ENCODE results near the gene RTN1.
A peak's percentile ranks its signal among the peaks of the same experiment; 100 is the strongest.

Gene RTN1

DNA sequence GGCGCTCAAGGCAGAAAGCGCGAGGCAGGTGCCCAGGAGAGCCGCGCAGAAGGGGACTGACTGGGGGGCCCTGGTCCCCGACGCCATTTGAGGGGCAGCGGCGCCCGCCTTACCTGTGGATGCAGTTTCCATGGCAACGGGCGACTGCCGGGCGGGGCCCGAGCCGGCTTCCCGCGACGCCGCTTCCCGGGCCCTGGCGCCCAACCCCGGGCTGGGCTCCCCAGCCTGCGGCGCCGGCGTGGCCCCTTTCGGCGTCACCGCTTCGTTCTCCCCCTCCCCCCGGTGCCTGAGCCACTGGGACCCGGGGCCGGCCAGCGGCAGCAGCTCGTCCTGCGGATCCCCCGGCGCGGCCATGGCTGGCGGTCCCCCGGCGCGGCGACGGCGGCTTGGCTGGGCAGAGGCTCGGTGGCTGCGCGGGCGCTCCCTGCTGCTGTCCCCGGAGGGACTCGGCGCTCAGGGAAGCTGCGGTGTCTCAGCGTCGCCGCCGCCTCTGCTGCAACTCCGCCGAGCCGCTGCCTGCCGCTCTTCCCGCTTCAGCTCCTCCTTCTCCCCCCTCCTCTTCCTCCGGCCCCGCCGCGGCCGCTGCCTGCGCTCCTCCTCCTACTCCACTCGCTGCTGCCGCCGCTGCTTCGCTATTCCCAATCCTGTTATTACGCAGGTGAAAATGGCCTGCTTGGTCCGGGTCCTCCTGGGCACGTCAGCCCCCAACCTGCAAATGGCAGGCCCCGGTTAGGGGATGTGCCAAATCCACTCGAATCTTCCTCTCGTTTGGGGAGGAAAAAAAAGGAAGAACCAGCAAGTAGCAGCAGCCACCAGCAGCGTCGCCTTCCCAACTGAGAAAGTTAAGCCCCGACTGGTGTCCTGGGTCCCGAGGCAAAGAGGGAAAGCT lies at the start of gene RTN1:
RTN1 (minus strand) TSS at position 500 of the 889 bp plus-strand sequence; CDS start at position 354, 146 bp downstream.
- DNase-seq, result no peak

- DNase-seq, result no peak
Measured at GRCh38 chr14:59920378-59920683, 49.8 kb upstream of the RTN1 start.

GRCh38 chr14:59919570-59920377 lies 49.2 kb upstream of the RTN1 start, which contains the start of gene LRRC9:
Gene LRRC9 (plus strand): TSS chr14:59920144.
- peak; percentile 7 to 16 for DNase-seq

GRCh38 chr14:59918824-59919569 lies 48.4 kb upstream of the RTN1 start:
- no peak for DNase-seq

DNA sequence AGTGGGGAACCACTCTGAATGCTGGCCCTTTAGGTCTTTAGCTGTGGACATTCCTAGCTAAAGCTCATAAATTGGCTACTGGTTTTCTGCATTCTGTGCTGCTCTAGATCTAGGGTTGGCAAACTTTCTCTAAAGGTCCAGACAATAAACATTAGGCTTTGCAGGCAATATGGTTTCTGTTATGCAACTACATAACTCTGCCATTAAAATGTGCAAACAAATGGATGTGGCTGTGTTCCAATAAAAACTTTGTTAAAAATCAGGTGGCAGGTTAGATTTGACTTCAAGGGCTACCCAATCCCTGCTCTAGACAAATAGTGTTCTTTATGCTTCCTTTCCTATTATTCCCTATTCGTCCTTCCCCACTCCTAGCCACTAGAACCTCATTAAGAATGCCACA lies 42.6 kb upstream of the RTN1 start:
- DNase-seq, result no peak

GRCh38 chr14:59912443-59912842 lies 41.9 kb upstream of the RTN1 start:
- DNase-seq, result no peak

DNA sequence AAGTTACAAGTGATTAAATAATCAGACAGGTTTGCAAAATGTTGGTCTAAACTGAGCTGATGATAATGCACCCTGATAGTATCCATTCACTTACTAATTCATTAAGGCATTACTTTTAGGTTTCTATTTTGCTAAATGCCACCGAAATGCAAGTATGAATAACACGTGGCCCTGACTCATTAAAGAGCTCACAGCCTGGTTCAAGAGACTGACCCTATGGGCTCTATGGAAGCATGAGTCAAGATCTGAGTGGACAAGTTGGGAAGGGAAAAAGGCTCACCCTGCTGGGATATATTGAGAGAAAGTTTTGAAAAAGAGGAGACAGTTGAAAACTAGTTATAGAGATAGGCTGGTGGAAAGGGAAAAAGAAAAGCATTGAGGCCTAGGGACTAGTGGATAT lies 34.6 kb upstream of the RTN1 start:
- no peak for DNase-seq

GRCh38 chr14:59904184-59904583 lies 33.6 kb upstream of the RTN1 start:
- DNase-seq, result no peak

- DNase-seq, result no peak
Measured at GRCh38 chr14:59900556-59900955, 30.0 kb upstream of the RTN1 start.

- DNase-seq, result no peak
Measured at GRCh38 chr14:59897757-59898383, 27.3 kb upstream of the RTN1 start.

DNA sequence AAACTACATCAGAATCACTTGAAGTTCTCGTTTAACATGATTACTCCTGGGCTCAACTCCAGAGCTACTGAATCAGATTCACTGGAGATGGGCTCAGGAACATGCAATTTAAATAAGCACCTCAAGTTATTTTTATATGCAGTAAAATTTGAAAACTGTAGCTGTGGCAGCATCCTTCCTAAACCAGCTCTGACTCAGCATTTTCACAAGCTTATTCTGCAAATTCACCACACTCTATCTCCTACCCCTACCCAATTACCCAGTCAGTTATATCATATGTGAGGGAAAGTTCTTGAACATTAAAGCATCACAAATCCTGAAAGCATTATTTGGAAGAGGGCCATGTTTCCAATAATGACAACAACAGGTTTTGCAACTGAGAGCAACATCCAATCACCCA lies 25.1 kb upstream of the RTN1 start:
- DNase-seq, result no peak

GRCh38 chr14:59890676-59891075 lies 20.1 kb upstream of the RTN1 start:
- DNase-seq, result no peak

DNA sequence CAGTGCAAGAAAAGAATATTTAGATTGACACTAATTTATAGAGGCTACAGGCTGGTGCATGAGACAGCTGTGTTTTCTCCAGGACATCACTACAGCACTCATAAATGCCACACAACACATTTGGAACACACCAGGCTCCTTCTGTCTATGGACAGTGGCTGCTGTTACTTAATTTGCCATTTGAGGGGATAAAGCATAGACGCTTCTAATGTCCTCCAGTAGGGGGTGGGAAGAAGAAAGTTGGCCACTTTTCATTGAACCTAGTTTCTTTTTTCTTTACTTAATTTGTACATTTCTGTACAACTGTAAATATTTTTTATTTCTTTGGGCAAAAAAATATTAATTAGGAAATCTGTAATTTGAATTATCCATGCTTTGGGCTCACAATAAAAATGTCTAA lies 12.4 kb upstream of the RTN1 start:
- no peak for DNase-seq

DNA sequence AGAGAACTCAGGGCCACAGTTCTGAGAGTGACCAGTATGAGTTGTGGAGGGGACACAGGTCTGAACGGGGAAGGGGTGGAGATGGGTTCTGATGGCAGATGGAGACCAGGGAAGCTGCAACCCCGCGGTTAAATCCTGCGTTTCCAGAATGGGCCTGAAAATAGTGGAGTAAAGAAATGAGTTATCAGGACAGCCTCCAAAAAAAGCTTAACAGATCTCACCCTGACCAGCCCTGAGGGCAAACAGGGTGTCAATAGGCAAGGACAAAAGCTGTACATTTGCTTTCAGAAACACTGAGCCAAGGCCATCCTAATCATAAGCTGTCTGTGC lies 555 bp upstream of the RTN1 start:
- no peak for DNase-seq

DNA sequence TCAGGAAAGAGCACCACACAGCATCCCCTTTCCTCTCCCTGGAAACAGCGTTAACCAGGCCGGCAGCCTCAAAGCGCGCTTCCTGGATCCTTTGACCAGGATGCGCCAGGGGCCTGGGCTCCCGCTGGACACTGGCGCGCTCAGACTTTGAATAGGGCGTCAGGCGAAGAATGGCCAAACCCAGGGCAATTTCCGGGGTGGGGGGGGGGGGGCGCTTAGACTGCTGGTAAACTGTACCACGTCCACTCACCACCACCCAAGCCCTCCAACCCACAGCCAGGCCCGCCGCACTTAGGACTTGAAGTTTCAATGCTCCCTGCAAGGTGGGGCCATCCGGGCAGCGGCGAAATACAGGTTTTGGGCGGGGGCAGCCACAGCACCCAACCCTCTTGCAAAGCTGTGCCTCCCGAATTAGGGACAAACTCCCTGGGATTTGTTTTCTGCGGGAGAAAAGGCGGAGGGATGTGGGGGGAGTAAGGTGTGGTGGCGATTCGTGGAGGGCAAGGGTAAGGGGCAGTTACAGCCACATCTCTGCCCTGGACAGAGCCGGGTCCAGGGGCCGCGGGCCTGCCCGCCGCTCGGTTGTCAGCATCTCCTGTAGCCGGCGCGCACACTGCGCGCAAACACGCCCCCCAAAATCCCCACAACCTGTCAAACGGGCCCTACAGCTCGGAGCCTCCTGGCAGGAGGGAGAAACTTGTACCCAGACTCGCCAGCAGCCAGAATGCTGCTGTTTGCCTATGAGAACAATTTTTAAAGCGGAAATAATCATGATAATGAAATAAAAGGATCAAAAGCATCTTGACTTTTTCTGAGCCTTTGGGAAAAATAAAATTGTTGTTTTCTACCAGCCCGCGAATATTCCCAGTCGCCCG lies 958 bp downstream of the RTN1 start:
- DNase-seq, result no peak

DNA sequence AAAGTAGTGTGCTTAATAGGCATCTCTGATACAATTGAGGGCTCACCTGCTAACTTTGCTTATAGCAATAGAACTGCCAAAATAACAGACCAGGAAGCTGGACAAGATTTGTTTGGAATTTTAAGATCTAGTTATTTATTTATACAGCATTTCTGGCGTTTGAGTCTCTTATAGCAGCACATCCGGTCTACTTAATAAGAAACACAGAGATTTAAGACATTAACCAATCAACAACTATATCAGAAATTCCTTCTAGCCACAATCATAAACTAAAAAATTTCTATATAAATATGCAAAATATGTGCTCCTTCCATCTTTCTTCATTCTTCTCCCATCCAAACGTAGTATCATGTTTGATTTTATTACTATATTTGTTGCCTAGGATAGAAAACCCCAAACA lies 2.6 kb downstream of the RTN1 start:
- no peak for DNase-seq

- no peak for DNase-seq
Measured at GRCh38 chr14:59863806-59864525, 6.6 kb downstream of the RTN1 start.

- DNase-seq, result no peak
Measured at GRCh38 chr14:59857328-59857727, 13.2 kb downstream of the RTN1 start.

DNA sequence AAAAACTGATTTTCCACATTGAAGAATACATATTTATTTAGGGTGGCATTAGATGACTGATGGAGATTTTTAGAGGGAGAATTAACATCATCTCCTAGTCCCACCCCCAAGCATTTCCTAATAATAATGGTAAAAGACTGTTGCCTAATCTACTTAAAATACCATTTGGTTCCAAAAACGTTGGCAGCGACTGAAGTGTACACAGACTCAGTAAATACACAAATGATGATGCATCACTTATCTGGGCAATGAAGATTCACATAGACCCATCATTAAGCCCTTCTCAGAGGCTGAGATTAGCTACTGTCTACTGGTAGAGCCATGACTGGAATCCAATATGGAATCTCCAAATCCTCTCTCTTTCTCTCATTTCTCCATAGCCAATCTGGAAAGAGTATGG lies 18.2 kb downstream of the RTN1 start:
- DNase-seq, result no peak

GRCh38 chr14:59850458-59850857 lies 20.1 kb downstream of the RTN1 start:
- DNase-seq, result no peak

DNA sequence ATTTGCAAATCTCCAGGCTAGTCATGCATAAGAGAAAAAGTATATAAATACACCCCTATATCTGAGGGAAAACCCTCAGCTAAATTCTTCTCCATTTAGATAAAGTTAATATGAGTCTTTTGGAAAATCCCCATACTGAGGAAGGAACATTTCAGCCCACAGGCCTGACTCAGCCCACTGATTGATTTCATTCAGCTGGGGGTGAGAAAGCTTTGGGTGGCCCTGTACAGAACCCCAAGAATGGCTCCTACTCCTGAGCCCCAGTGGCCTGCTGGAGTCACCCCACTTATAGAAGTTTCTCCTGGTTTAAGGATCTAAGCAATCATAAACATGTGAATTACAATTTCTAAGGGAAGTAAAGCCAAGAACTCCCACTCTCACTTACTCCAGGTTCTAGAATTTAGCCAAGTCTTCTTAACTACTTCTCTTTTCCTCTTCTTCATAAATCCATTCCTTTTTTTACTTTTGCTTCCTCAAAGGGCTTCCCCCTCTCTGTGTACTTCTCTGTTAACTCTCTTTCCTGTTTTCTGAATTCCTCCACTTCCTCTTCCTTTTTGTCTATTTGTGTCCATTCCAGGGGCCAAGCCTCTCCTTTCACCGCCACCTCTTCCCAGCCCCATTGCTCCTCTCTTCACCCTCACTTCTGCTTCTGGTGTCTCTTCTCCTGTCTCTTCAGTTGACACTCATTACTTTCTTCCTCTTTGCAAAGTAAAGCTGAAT lies 21.0 kb downstream of the RTN1 start:
- DNase-seq, result no peak
